Stimulated activated CD4-positive, alpha-beta T cell treated with anti-CD3 and anti-CD28 coated beads, Interleukin-12 subunit alpha, Interleukin-12 subunit beta, amount 100 ng/mL, for 24 hours (primary cell): ENCODE measurements around the gene PAGE4.

Source experiments
- DNase-seq, 2 experiments: peaks; one replicate each; pipeline ENCODE4 v3.0.0-alpha.2; 2020; ENCODE audit warnings: low read depth in 2 of 2

Gene PAGE4, protein sequence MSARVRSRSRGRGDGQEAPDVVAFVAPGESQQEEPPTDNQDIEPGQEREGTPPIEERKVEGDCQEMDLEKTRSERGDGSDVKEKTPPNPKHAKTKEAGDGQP

DNA sequence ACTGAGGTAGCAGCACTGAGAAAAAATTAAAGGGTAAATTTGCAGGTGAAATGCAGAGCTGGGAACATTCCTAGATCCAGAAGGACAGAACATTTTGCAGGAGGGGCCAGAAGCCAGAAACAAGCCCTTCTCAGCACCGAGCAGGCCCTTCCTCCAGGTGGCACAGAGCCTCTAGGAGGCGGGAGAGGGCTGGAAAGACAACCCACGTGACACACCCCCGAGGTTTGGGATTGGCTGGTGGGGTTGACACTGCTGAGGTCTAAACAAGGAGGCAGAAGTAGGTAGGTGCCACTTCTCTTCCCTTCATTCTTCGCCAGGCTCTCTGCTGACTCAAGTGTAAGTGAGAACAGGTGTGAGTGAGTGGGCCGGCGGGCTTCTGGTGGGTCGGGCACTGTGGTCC, at the start of gene PAGE4:
Gene PAGE4 (plus strand): TSS at position 288 of the 400 bp plus-strand sequence. CDS start 1,126 bp downstream, outside the sequence.
- no peak for DNase-seq

DNA sequence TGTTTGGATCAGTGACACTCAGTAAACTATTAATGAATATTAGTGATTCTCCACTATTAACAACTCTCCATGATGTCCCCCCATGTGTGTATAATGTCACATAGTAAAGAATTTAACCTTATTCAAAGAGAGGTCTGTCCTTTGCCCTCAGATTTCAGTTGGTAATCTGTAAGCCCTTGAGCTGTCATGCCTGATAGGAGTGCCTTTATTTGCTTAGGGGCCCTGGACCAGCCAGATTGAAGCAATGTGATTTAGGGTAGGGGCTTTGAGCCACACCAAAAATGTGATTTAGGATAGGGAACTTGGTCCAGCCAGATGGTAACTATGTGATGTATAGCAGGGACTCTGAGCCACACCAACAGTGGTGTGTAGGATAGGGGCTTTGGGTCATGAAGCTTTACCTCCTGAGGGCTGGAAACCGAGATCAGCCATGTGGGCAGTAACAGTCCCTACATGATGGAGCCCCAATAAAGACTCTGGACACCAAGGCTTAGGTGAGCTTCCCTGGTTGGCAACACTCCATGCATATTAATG, 44.3 kb upstream of the PAGE4 start:
- no peak for DNase-seq

DNA sequence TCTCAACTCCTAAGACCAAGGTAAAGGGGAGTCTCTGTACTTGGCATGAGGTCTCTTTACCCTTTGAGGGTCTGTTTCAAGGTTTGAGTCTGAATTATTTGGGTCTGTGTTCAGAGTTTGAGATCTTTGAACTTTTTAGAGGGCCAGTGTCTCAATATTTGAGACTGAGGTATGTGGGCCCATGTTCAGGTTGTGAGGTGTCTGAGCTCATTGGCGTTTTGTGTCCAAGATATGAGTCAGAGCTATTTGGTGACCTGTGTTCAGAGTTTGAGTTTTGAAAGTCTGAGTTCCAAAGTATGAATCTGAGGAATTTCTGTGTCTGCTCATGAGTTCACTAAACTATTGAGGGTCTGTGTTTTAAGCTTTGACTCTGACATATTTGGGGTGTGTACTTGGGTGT, 36.7 kb upstream of the PAGE4 start:
- no peak for DNase-seq

DNA sequence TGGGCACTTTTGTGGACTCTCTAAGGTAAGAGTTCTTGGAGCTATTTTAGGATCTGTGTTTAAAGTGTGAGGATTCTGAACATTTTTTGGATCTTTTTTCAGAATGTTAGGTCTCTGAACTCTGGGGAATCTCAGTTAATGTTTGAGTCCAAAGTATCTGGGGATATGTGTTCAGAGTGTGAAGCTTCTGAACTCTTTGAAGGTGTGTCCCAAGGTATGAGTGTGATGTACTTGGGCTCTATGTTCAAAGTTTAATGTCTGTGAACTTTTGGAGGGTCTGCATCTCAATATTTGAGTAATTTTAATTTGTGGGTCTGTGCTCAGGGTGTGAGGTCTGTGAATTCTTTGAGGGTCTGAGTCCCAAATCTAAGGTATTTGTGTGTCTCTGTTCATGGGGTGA, 35.4 kb upstream of the PAGE4 start:
- no peak for DNase-seq

DNA sequence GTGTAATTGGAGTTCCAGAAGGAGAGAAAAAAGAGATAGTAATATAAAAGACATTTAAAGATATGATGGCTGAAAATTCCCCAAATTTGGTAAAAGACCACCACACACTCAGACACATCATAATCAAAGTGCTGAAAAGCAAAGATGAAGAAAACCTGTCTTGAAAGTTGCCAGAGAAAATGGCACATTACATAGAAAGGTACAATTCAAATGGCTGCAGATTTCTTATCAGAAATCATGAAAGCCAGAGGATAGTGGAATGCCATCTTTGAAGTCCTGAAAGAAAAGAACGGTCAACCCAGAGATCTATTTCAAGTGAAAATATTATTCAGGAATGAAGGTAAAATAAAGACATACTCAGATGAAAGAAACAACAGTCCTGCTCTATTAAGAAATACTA, 29.3 kb upstream of the PAGE4 start:
- no peak for DNase-seq

DNA sequence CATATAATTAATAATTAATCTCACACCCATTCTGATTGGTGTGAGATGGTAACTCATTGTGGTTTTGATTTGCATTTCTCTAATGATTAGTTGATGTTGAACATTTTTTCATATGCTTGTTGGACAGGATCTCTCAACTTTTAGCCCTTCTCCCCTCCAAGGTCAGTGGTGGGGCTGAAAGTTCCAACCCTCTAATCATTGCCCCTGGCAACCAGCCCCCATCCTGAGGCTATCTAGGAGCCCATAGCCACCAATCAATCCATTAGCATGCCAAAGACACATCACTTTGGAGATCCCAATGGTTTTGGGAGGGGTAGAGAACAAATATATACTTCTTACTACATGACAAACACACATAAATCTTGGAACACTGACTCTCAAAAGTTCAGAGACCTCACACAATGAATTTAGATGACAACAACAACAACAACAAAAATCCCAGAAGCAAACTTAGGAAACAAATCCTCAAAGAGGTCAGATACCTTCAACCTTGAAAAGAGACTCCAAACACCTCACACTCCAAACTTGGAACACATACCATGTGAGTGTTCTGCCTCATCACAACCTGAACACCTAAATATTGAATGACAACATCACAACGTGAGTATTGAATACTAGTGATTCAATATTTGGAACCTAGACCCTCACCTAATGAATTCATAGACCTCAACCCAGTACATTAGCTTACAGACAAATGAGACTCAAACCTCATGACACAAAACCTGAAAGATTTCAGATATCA, 19.0 kb upstream of the PAGE4 start:
- no peak for DNase-seq

DNA sequence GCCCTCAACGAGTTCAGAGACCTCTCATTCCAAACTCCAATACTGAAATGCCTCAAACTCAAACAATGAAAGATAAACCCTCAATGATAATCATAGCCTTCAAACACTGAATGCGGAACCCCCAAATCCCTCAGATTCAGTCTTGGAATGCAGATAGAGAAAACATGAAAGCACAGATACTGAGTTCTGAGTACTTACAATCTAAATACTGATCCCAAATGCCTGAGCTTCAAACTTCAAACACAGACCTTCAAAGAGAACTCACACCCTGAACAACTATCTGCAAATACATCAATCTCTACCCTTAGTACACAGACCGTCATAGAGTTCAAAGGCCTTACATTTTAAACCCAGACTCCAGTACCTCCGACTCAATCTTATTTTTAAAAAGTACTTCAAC, 16.9 kb upstream of the PAGE4 start:
- DNase-seq = no peak

DNA sequence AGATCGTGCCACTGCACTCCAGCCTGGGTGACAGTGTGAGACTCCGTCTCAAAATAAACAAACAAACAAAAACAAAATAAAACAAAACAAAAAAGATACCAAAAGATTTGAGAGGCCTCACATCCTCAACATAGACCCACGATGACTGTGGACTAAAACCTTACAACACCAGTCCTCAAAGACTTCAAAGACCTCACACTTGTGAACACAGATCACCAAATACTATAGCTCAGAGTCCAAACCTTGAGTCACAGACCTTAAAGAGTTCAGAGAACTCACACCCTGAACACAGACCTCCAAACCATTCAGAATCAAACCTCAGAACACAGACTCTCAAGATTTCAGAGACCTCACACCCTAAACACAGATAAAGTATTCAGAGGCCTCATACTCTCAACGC, 12.7 kb upstream of the PAGE4 start:
- DNase-seq = no peak

DNA sequence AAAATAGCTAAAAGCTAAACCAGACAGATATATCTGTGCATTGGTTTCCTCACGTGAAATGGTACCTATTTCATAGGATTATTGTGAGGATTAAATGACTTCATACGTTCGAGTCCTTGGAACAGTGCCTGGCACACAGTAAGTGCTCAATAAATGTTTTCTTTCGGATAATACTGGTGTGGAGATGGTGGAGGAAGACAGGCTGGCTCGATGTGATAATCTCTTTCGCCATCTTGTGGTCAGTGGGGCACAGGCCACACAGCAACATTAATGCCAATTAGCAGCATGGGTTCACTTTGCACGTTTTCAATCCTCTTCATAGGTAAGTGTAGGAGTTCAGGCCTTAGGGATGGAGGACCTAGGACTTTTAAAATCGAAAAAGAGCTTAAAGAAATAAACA, 9.3 kb downstream of the PAGE4 start:
- DNase-seq = no peak

DNA sequence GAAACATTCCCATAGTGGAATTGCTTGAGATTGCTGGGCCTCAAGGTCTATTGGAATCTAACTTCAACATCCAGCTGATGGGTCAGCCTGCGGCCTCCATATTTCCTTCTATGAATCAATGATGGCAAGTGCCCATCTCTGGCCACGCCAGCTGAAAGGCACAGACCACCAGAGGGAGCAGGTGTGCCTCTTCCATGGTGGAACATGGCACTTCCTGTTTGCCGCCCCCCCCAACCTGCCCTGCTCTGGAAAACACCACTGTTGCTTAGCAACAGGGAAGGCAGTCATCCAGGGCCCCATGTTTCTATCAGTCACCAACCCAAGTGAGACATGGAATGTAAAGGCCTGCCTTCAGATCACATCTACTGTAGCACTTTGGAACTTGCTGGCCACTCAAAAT, 11.6 kb downstream of the PAGE4 start:
- DNase-seq = peak; percentile 7 to 36

DNA sequence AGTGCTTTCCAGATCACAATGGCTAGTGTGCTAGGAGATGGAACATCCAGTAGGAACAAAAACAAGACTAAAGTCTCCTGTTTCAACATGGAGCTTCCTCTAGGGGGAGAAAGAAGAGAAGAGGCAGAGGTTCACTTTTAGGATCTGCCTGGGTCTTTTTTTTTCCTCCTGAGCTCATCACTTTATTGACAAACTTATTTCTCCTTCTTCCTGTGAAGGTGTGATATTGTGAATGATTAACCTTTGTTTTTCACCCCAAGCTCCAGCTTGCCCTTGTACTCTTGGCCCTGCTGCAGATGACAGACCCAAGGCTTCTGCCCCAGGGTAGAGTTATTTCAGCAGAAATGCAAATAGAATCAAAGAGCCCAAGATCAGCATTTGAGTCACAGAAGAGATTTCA, 13.5 kb downstream of the PAGE4 start:
- no peak for DNase-seq

DNA sequence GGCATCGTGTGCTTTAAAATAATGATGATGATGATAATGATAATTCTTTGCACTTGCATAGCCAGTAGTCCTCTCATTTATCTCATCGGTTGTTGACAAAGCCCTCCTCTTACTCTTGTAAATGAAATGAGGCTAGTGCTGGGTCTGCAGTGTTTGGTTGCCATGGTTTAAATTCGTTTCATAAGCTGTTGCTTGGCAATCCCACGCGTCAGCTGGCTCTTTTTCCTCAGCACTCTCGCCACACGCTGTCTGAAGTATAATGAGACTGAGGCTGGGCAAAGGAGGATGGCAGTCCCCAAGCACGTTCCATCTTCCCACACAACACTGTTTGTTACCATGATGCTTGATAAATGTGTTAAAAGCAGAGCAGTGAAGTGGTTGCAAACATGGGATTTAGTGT, 15.5 kb downstream of the PAGE4 start:
- DNase-seq = no peak

DNA sequence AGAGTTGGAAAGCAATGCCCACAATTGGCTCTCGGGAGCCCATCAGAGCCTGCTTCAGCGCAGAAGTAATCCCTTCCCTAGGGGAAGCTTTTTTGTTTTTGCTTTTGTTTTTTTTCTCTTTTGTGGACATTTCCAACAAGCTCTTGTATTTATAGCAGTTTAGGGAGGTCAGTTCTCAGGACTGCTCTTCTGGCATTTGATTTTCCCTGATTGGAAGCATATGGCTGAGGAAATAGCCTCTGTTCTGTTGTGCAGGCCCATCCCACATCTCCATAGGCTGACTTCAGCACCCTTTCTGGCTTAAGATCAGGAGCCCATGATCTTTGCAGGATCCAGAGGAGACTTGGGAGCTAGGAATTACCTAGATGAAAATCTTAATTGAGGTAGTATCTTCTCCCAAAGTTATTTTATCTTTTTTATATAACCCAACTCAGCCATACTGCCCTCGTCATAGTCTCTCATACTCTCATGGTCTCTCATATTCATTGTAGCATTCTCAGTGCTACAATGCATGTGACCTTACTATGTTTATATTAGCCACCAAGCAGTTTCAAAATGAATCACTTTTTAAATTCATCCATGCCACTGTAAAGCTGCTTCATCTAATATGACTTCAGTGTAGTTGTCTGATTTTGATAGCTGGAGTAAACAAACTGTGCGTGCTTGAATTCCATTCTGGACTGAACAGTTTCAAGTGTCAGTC, 16.7 kb downstream of the PAGE4 start:
- no peak for DNase-seq

DNA sequence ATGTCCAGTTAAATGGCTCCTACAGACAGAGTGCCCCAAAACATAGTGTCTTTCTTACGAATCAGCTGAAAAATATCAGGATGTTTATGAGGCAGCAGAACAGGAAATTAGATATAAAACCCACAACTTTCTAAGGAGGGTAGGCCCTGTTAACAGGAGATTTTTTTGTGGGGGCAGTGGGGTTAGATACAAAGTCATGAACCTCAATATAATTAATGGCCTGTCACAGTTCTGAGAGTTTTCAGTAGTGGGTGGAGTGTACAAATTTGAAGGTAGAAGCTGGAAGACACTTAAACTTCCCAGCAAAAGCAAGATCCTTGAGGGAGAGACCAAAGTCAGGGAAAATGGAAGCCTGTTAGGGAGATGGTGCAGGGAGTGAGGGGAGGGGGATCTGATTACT, 17.4 kb downstream of the PAGE4 start:
- DNase-seq = no peak

DNA sequence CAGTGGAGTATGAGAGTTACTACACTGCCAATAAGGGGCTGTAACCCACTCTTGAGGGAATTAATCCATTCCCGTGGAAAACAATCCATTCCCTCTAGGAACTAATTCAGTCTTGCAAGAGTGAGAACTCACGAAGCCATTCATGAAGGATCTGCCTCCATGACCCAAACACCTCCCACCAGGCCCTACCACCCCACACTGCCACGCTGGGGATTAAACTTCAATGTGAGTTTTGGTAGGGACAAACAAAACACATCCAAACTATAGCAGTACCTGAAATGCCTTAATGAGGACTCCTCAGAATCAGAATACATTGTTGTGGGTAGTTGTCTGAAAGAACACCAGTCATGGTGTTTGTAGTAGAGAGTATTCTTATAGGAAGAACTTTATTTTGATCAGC, 19.2 kb downstream of the PAGE4 start:
- no peak for DNase-seq

DNA sequence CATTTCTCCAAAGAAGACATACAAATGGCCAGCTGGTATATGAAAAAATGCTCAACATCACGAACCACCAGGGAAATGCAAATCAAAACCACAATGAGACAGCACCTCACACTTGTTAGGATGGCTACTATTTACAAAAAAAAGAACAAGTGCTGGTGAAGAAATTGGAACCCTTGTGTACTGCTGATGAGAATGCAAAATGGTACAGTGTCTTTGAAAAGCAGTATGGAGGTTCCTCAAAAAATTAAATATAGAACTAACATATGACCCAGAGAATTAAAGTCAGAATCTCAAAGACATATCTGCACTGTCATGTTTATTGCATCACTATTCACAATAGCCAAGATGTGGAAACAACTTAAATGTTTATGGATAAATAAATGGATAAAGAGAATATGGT, 20.9 kb downstream of the PAGE4 start:
- no peak for DNase-seq

DNA sequence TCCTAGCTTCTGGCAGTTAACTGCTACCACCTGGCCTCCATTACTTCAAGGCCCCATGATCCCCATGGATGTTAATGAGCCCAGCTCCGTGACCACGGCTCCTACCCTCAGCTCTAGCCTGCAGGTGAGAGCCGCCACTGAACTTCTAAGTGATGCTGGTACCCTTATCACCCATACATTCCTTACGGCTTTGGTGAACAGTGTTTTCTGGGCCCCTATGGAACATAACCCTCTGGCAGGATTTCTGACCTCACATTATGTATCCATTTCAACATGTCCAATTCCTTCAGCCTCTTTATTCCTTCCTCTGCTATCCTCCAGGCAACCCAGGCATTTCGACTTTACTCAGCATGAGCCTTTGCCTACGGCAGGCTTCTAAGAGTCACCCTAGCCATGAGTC, 24.6 kb downstream of the PAGE4 start:
- no peak for DNase-seq

DNA sequence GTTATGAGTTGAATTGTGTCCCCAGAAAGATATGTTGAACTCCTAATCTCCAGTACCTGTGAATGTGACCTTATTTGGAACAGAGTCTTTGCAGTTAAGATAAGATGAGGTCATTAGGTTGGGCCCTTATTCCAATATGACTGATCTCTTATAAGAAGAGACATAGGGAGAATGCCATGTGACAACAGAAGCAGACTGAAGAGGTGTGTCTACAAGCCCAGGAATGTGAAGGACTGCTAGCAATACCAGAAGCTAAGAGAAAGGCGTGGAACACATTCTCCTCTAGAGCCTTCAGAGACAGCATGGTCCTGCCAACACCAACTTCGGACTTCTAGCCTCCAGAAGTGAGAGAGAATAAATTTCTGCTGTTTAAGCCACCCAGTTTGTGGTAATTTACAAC, 27.7 kb downstream of the PAGE4 start:
- DNase-seq = no peak

DNA sequence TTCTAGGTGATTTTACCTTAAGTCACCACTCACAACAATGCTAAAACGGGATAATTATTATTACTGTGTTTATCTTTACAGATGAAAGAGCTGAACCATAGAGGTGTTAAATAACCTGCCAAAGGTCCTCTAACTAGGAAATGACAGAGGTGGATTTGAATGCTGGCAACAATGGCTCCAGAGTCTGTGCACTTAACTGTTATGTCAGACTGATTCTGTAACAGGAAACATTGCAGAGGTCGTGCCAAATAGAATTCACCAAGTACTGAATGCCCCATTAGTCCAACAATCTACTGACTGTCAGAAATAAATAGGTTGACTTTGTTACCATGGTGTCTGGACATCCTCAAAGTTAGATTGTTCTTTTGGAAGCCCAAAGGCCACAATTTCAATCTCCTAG, 29.2 kb downstream of the PAGE4 start:
- DNase-seq = no peak

DNA sequence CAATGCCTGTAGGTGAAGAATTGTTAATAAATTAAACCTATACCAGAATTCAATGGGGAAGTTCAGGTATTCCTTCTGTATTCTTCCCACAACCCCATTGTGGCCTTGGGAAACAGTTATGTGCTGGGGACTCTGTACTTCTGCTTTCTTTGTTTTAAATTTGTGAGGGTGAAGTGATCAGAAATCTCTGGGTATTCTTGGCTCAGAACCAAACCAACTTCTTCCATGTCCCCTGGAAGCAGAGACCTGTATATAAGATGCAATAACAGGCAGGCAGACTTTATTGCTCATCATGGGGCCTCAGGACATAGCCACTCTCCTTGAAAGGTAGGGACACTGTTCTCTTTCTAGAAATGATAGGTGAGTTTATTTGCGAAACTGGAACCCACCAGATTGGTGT, 30.4 kb downstream of the PAGE4 start:
- no peak for DNase-seq

DNA sequence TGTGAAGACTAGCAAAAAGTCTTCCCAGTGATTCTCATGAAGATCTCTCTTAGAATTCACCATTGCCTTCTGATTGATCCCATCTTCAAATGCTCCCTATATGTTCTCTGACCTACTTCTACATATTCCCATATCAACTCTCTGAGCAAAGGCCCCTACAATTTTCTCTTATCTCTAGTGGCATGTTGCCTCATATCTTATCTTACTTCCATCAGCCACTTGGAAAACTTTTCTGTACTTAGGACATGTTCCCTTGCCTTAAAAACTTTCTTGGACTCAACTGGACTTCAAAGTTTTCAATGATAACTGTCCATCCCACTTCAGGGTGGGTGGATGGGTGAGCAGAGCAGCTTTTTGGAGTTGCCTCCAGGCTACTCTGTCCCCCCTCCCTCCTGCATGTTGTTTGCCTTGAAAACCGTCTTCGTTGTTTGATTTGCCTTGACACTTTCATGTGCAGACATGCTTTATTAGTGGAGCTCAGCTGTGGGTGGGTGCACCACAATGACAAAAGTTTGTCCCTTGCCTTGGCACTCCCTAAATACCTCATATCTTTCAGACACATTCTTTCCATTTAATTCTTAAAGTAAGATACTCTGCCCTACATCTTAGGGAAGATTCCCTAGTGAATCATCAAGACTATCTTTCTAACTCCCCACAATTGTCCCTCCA, 31.9 kb downstream of the PAGE4 start:
- DNase-seq = no peak

DNA sequence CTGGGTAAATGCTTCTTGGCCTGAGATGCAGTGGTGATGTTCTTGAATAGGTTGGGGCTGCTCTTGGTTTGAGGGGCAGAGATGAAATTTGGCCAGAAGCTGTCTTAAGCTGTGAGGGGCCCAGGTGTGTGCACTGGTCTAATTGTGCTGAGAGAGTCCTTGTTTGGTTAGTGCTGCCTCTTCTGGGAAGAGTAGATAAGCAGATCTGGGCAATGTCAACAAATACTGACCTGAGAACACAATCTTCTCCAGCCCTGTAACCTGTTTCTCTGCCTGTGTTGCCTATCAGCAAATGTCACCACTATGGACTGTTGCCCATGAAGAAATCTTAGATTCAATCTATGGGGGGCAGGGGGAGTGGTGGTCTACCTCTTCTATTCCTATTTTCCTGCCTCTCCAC, 33.0 kb downstream of the PAGE4 start:
- no peak for DNase-seq

DNA sequence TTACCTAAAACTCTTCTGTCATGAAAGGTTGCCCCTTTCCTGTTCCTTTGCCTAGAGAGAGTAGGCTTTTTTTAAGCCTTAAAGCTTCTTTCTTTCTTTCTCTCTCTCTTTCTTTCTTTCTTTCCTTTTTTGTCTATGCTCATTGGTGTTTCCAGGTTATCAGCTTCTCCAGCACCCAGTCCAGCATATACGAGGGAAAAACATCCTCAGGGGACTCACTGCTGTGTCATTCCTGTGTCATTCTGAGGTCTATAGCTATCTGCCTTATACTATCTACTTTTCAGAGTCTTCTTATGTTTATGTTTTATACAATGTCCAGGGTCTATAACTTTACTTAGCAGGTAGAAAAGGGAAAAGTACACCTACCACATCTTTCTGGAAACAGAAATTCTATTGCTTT, 39.6 kb downstream of the PAGE4 start:
- no peak for DNase-seq
